ENCODE data around the gene PCDH9.
A peak's percentile ranks its signal among the peaks of the same experiment; 100 is the strongest.

The PCDH9 gene

DNA sequence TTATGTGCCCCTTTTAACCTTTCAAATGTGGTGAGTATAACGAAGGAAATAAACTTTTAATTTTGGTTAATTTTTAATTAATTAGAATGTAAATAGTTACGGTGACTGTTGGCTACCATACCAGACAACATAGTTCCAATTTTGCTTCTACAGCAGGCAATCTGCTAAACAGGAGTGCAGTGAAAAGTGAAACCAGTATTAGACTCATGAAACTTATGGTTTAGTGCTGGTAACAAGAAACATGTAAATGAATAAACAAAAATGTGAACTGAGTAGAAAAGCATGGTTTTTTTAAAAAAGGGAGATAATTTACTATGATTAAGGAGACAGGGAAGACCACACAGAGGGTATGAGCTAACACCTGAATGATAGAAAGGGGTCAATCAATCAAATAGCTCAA, 478.4 kb downstream of the PCDH9 start:
- Histone ChIP-seq H2BK15ac (ENCODE audit: low read depth, poor library complexity, severe bottlenecking) (no peak overlapping the region), H3K9ac (ENCODE audit: low read length) (no peak overlapping the region), H3K23ac (ENCODE audit: low read length in 2 of 2) (no peak overlapping the region), H3K36me3 (ENCODE audit: control insufficient read depth in 1 of 2, insufficient read depth in 2 of 2, low read depth in 1 of 2, low read length in 2 of 2) (no peaks in the 10 kb centered on the region), H2BK120ac (ENCODE audit: low read depth, low read length) (no peak overlapping the region), H2AK5ac (ENCODE audit: low read length, severe bottlenecking) (no peak overlapping the region), H3K14ac (ENCODE audit: low read length in 2 of 2) (no peak overlapping the region), H2AFZ (ENCODE audit: low read depth, low read length) (no peak overlapping the region), H3K27ac (ENCODE audit: low read length, poor library complexity, severe bottlenecking) (no peak overlapping the region), H3K4me3 (ENCODE audit: insufficient read depth in 1 of 2, low read depth in 1 of 2, low read length in 2 of 2) (no peak overlapping the region), H2BK5ac (ENCODE audit: low read depth, low read length, poor library complexity, severe bottlenecking) (no peak overlapping the region), H3K4ac (ENCODE audit: low read depth in 1 of 2, low read length in 2 of 2) (no peak overlapping the region), H3K4me1 (ENCODE audit: control insufficient read depth, insufficient read depth, low read depth, low read length) (no peaks in the 10 kb centered on the region), H3K79me1 (replicated peaks; ENCODE audit: low read length, poor library complexity, severe bottlenecking) (no peaks in the 10 kb centered on the region), H4K8ac (ENCODE audit: low read length) (no peak overlapping the region), H3K18ac (ENCODE audit: low read depth in 1 of 2, low read length in 2 of 2) (no peak overlapping the region), H3K4me2 (ENCODE audit: low read length, poor library complexity, severe bottlenecking) (no peak overlapping the region), H2BK12ac (ENCODE audit: low read length in 2 of 2) (no peak overlapping the region), H4K91ac (ENCODE audit: low read length) (no peak overlapping the region), H3K9me3 (ENCODE audit: control insufficient read depth, low read length) (no peaks in the 10 kb centered on the region), H3K27me3 (ENCODE audit: control insufficient read depth in 1 of 2, insufficient read depth in 1 of 2, low read length in 2 of 2) (no peaks in the 10 kb centered on the region)
- 100% methylated on average over 1 of the region's 2 CpGs for WGBS
- peak; percentile 17 for DNase-seq

DNA sequence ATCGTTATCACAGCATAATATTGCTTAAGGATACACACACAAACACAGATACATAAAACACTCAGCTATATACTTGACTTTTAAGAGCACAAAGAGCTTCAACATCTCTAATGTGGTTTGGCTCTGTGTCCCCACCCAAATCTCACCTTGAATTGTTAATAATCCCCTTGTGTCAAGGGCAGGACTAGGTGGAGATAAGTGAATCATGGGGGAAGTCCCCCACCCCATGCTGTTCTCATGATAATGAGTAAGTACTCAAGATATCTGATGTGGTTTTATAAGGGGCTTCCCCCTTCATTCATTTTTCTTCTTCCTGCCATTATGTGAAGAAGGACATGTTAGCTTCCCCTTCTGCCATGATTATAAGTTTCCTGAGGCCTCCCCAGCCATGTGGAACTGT, 481.4 kb downstream of the PCDH9 start:
- Histone ChIP-seq H3K23ac (ENCODE audit: low read length in 2 of 2) (no peak overlapping the region), H3K4me1 (ENCODE audit: control insufficient read depth, insufficient read depth, low read depth, low read length) (no peaks in the 10 kb centered on the region), H2AFZ (ENCODE audit: low read depth, low read length) (no peak overlapping the region), H2BK12ac (ENCODE audit: low read length in 2 of 2) (no peak overlapping the region), H3K27me3 (ENCODE audit: control insufficient read depth in 1 of 2, insufficient read depth in 1 of 2, low read length in 2 of 2) (no peaks in the 10 kb centered on the region), H3K4me3 (ENCODE audit: insufficient read depth in 1 of 2, low read depth in 1 of 2, low read length in 2 of 2) (no peak overlapping the region), H4K91ac (ENCODE audit: low read length) (no peak overlapping the region), H3K9ac (ENCODE audit: low read length) (no peak overlapping the region), H2BK15ac (ENCODE audit: low read depth, poor library complexity, severe bottlenecking) (no peak overlapping the region), H3K9me3 (ENCODE audit: control insufficient read depth, low read length) (no peaks in the 10 kb centered on the region), H4K8ac (ENCODE audit: low read length) (no peak overlapping the region), H2AK5ac (ENCODE audit: low read length, severe bottlenecking) (no peak overlapping the region), H3K18ac (ENCODE audit: low read depth in 1 of 2, low read length in 2 of 2) (no peak overlapping the region), H3K4ac (ENCODE audit: low read depth in 1 of 2, low read length in 2 of 2) (no peak overlapping the region), H3K27ac (ENCODE audit: low read length, poor library complexity, severe bottlenecking) (no peak overlapping the region), H2BK120ac (ENCODE audit: low read depth, low read length) (no peak overlapping the region), H3K14ac (ENCODE audit: low read length in 2 of 2) (no peak overlapping the region), H2BK5ac (ENCODE audit: low read depth, low read length, poor library complexity, severe bottlenecking) (no peak overlapping the region), H3K36me3 (ENCODE audit: control insufficient read depth in 1 of 2, insufficient read depth in 2 of 2, low read depth in 1 of 2, low read length in 2 of 2) (no peaks in the 10 kb centered on the region), H3K4me2 (ENCODE audit: low read length, poor library complexity, severe bottlenecking) (no peak overlapping the region), H3K79me1 (replicated peaks; ENCODE audit: low read length, poor library complexity, severe bottlenecking) (no peaks in the 10 kb centered on the region)
- peak; percentile 34 for DNase-seq
- 92% methylated on average over 1 of the region's 1 CpG for WGBS

DNA sequence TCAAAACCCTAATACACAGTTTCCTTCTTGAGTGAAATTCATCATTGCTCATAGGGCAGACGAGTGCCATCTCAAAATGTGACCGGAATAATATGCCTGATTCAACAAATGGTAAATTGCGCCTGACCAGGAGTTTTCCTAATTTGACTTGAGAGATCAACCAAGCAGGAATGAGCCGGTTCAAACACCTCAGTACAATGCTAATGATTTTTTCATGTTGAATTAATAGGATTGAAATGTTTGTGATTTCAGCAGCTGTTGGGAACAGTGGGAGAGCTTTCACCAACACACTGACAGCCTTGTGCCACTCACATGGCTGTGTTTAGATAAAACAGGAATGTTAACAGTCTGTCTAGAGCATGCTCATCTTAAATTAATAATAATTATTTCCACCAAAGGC, 484.8 kb downstream of the PCDH9 start:
- no peak for DNase-seq
- Histone ChIP-seq H3K27me3 (ENCODE audit: control insufficient read depth in 1 of 2, insufficient read depth in 1 of 2, low read length in 2 of 2) (no peaks in the 10 kb centered on the region), H3K4me1 (ENCODE audit: control insufficient read depth, insufficient read depth, low read depth, low read length) (no peaks in the 10 kb centered on the region), H2BK120ac (ENCODE audit: low read depth, low read length) (no peak overlapping the region), H3K23ac (ENCODE audit: low read length in 2 of 2) (no peak overlapping the region), H3K4me3 (ENCODE audit: insufficient read depth in 1 of 2, low read depth in 1 of 2, low read length in 2 of 2) (no peak overlapping the region), H3K18ac (ENCODE audit: low read depth in 1 of 2, low read length in 2 of 2) (no peak overlapping the region), H2BK12ac (ENCODE audit: low read length in 2 of 2) (no peak overlapping the region), H3K27ac (ENCODE audit: low read length, poor library complexity, severe bottlenecking) (no peak overlapping the region), H3K14ac (ENCODE audit: low read length in 2 of 2) (no peak overlapping the region), H2BK5ac (ENCODE audit: low read depth, low read length, poor library complexity, severe bottlenecking) (no peak overlapping the region), H3K9me3 (ENCODE audit: control insufficient read depth, low read length) (no peaks in the 10 kb centered on the region), H3K79me1 (replicated peaks; ENCODE audit: low read length, poor library complexity, severe bottlenecking) (no peaks in the 10 kb centered on the region), H4K91ac (ENCODE audit: low read length) (no peak overlapping the region), H2AFZ (ENCODE audit: low read depth, low read length) (no peak overlapping the region), H3K4me2 (ENCODE audit: low read length, poor library complexity, severe bottlenecking) (no peak overlapping the region), H3K9ac (ENCODE audit: low read length) (no peak overlapping the region), H2AK5ac (ENCODE audit: low read length, severe bottlenecking) (no peak overlapping the region), H3K4ac (ENCODE audit: low read depth in 1 of 2, low read length in 2 of 2) (no peak overlapping the region), H3K36me3 (ENCODE audit: control insufficient read depth in 1 of 2, insufficient read depth in 2 of 2, low read depth in 1 of 2, low read length in 2 of 2) (no peaks in the 10 kb centered on the region), H4K8ac (ENCODE audit: low read length) (no peak overlapping the region), H2BK15ac (ENCODE audit: low read depth, poor library complexity, severe bottlenecking) (no peak overlapping the region)
- WGBS: 92% methylated on average over 4 of the region's 4 CpGs

DNA sequence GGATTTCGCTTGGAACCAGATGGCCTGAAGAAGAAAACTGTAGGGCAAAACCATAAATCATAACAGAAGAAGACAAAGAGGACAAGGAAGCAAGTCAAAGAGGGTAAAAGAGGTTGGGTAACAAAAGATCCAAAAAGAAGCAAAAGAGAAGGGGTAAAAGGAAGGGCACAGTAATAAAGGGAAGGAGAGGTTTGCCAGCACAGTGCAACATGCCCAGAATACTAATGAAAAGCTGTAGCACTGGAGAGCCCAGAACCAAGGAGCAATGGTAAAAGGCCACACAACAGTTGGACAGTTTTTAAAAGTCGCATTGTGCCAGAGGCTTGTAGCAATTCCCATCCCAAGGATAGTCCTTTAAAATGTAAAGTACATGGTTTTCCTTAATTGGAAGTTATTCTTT, 506.6 kb downstream of the PCDH9 start:
- H3K4me3 ChIP-seq (ENCODE audit: insufficient read depth in 1 of 2, low read depth in 1 of 2, low read length in 2 of 2): no peak overlapping the region
- H2AFZ ChIP-seq (ENCODE audit: low read depth, low read length): no peak overlapping the region
- no peak overlapping the region for H3K14ac ChIP-seq (ENCODE audit: low read length in 2 of 2)
- no peak overlapping the region for H2AK5ac ChIP-seq (ENCODE audit: low read length, severe bottlenecking)
- H3K9me3 ChIP-seq (ENCODE audit: control insufficient read depth, low read length): no peaks in the 10 kb centered on the region
- H3K4ac ChIP-seq (ENCODE audit: low read depth in 1 of 2, low read length in 2 of 2): no peak overlapping the region
- no peak overlapping the region for H3K9ac ChIP-seq (ENCODE audit: low read length)
- WGBS: 87% methylated on average over 2 of the region's 2 CpGs
- H3K79me1 ChIP-seq (replicated peaks; ENCODE audit: low read length, poor library complexity, severe bottlenecking): no peaks in the 10 kb centered on the region
- H3K4me2 ChIP-seq (ENCODE audit: low read length, poor library complexity, severe bottlenecking): no peak overlapping the region
- no peaks in the 10 kb centered on the region for H3K27me3 ChIP-seq (ENCODE audit: control insufficient read depth in 1 of 2, insufficient read depth in 1 of 2, low read length in 2 of 2)
- H2BK5ac ChIP-seq (ENCODE audit: low read depth, low read length, poor library complexity, severe bottlenecking): no peak overlapping the region
- no peak overlapping the region for H2BK120ac ChIP-seq (ENCODE audit: low read depth, low read length)
- no peak overlapping the region for H2BK12ac ChIP-seq (ENCODE audit: low read length in 2 of 2)
- H4K8ac ChIP-seq (ENCODE audit: low read length): no peak overlapping the region
- no peak overlapping the region for H3K23ac ChIP-seq (ENCODE audit: low read length in 2 of 2)
- no peak overlapping the region for H2BK15ac ChIP-seq (ENCODE audit: low read depth, poor library complexity, severe bottlenecking)
- DNase-seq: no peak
- H3K27ac ChIP-seq (ENCODE audit: low read length, poor library complexity, severe bottlenecking): no peak overlapping the region
- H3K18ac ChIP-seq (ENCODE audit: low read depth in 1 of 2, low read length in 2 of 2): no peak overlapping the region
- no peaks in the 10 kb centered on the region for H3K36me3 ChIP-seq (ENCODE audit: control insufficient read depth in 1 of 2, insufficient read depth in 2 of 2, low read depth in 1 of 2, low read length in 2 of 2)
- H3K4me1 ChIP-seq (ENCODE audit: control insufficient read depth, insufficient read depth, low read depth, low read length): no peaks in the 10 kb centered on the region
- no peak overlapping the region for H4K91ac ChIP-seq (ENCODE audit: low read length)
